Left renal cortex interstitium (tissue), 4 donors: ENCODE data around the gene ACR. TPM values are rescaled to one million over a fixed set of nuclear protein-coding genes. Genes with fewer than 3 reads are reported as not detected.

Source experiments
- DNase-seq, 4 donors: peaks; one replicate each; pipeline ENCODE4 v3.0.0-alpha.2; 2013; ENCODE audit warnings: low read depth in 4 of 4, low spot score in 2 of 4, missing footprints in 1 of 4
- polyA plus RNA-seq, 4 donors: library from polyadenylated mRNA; unstranded; fragments of 120-200 nt; gene quantifications; one replicate each; pipeline ENCODE4 v1.2.1, GENCODE V29; 2013; ENCODE audit not compliant: insufficient read length in 4 of 4

ACR gene
- polyA plus RNA-seq, 4 donors: 0.32 to 0.60 (median 0.52) TPM

GRCh38 chr22:50716290-50717024 lies 21.5 kb upstream of the ACR start:
- DNase-seq: no peak

- no peak for DNase-seq
Measured at GRCh38 chr22:50717709-50718351, 20.2 kb upstream of the ACR start.

GRCh38 chr22:50718352-50718709 lies 19.7 kb upstream of the ACR start:
- DNase-seq: no peak

GRCh38 chr22:50719814-50720300 lies 18.1 kb upstream of the ACR start:
- no peak for DNase-seq

- DNase-seq: no peak
Measured at GRCh38 chr22:50720301-50721256, 17.4 kb upstream of the ACR start.

- no peak for DNase-seq
Measured at GRCh38 chr22:50721257-50721844, 16.7 kb upstream of the ACR start.

GRCh38 chr22:50722048-50722701 lies 15.8 kb upstream of the ACR start:
- DNase-seq: no peak

GRCh38 chr22:50722716-50723428 lies 15.1 kb upstream of the ACR start:
- DNase-seq: no peak

- DNase-seq: no peak
Measured at GRCh38 chr22:50723991-50724390, 14.0 kb upstream of the ACR start.

- no peak for DNase-seq
Measured at GRCh38 chr22:50724616-50725015, 13.4 kb upstream of the ACR start.

- DNase-seq: no peak
Measured at GRCh38 chr22:50725597-50725996, 12.4 kb upstream of the ACR start.

GRCh38 chr22:50726643-50727340 lies 11.2 kb upstream of the ACR start:
- DNase-seq: no peak

GRCh38 chr22:50727678-50728522 lies 10.1 kb upstream of the ACR start:
- no peak for DNase-seq

- DNase-seq: no peak
Measured at GRCh38 chr22:50728523-50728931, 9.5 kb upstream of the ACR start.

GRCh38 chr22:50729391-50730012 lies 8.5 kb upstream of the ACR start:
- no peak for DNase-seq

GRCh38 chr22:50730013-50730891 lies 7.8 kb upstream of the ACR start:
- DNase-seq: no peak
